Kidney tubule cell (primary cell): ENCODE data around the gene S100A8.

Experiments
- DNase-seq: peaks from one replicate; pipeline ENCODE4 v3.0.0-alpha.2; 2018; ENCODE audit warnings: low spot score

S100A8 gene

DNA sequence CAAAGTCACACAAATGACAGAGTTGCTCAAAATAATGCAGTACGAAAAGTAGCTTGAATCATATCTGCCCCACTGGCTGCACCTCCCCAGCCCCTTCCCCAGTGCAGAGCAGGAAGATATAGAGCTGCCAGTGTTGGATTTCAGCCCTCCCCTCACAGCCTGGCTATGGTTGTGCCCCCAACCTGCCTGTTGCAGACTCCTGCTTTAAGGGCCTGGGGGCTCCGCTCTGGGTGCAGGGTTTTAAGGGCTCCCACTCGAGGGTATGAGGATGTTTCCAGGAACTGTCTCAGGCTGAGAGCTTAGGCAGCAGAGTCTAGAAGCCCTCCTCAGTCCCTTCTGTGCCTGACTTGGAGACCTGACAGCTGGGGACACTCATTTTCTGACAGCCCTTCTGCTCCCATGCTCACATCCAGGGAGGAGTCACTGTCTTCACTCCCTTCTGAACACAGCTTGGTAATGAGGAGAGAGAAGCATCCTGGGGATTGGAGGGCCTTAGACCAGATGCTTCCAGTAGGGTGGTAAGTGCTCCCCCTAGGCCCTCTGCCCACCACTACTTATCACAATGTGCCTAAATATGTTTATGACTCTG lies 28.6 kb downstream of the S100A8 start:
- no peak for DNase-seq

DNA sequence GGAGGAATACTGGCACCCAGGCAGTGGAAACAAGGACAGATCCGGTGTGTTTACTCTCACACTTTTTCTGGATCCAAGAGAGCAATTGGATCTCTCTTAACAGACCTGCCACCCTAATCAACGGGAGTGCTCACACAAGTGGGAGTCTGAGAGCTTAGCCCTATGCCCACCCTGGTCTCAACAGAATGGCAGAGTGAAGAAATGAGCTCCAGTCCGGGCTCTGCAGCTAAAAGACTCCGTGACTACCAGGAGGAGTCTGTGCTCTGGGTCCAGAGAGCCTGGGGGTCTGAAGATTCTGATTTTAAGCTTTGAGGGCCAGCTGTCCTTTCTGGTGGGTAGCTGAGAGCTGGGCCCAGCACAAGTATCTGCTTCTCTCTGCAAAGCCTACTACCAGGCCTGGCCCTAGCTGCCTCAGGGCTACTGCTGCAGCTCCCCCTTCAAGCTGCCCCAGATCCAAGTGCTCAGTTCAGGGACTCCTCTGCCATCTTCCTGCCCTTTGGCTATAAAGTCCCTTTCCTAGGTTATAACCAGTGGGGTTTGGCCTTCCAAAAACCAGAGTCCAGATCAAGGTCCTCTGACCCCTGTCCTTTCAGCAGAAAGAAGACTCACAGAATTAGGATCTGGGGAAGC lies 29.3 kb downstream of the S100A8 start:
- DNase-seq, result no peak

DNA sequence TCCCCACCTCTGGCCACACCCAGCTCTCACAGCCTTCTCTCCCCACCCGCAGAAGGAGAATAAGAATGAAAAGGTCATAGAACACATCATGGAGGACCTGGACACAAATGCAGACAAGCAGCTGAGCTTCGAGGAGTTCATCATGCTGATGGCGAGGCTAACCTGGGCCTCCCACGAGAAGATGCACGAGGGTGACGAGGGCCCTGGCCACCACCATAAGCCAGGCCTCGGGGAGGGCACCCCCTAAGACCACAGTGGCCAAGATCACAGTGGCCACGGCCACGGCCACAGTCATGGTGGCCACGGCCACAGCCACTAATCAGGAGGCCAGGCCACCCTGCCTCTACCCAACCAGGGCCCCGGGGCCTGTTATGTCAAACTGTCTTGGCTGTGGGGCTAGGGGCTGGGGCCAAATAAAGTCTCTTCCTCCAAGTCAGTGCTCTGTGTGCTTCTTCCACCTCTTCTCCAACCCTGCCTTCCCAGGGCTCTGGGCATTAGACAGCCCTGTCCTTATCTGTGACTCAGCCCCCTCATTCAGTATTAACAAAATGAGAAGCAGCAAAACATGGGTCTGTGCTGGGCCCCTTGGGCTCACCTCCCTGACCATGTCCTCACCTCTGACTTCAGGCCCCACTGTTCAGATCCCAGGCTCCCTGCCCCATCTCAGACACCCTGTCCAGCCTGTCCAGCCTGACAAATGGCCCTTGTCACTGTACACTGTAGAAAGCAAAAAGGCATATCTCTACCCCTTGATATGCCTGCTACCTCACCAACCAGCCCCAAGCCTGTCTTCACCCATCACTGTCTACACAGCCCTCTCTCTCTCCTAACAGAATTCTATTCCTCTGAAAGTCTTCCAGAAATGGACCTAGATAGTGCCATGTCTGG lies 30.0 kb downstream of the S100A8 start:
- DNase-seq, result no peak

DNA sequence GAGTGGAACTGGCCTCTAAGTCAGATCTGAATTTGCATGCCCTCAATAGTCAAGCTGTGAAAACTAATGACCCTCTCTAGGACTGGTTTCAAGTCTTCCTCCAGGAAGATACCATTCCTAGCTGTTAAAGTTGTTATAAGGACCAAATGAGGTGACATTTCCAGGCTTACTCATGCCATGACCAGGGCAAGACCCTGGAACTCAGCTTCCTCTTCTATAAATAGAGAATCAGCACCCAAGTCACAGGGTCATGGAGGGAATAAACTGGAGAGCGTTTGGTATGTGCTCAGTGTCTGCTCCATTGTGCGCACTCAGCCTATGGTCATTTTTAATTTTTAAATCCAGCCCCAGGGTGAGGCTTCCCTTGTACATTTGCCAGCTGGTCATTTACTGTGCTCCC lies 30.7 kb downstream of the S100A8 start:
- peak; percentile 13 for DNase-seq

DNA sequence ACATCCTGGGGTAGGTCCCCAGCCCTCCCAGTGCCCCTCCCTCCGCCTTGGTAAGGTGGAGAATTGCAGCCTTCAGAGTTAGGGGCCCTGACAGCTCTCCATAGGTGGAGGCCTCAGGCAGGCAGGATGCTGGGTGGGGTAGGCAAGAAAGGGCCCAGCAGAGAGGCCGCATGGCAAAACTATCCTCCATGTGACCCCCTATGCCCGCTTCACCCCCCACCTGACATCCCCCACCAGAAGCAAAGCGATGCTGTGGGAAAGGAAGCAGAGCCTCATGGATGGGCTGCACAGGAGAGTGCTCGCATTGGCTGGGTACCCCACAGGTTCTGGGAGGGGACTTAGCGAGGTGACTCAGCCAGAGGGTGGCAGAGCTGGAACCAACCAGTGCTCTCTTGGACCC lies 31.6 kb downstream of the S100A8 start:
- no peak for DNase-seq

DNA sequence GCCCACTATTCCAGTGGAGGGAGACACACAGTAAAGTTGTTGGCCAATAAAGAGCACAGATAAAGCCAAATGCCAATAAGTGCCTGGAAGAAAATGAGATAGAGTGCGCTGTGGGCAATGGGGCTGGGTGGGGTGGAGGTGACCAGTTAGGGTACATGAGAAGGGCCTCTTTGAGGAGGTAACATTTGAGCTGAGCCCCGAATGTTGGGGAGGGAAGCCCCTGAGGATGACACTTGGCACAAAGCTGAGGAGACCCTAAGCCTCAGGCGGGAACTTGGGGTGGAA lies 32.2 kb downstream of the S100A8 start:
- DNase-seq, result no peak

DNA sequence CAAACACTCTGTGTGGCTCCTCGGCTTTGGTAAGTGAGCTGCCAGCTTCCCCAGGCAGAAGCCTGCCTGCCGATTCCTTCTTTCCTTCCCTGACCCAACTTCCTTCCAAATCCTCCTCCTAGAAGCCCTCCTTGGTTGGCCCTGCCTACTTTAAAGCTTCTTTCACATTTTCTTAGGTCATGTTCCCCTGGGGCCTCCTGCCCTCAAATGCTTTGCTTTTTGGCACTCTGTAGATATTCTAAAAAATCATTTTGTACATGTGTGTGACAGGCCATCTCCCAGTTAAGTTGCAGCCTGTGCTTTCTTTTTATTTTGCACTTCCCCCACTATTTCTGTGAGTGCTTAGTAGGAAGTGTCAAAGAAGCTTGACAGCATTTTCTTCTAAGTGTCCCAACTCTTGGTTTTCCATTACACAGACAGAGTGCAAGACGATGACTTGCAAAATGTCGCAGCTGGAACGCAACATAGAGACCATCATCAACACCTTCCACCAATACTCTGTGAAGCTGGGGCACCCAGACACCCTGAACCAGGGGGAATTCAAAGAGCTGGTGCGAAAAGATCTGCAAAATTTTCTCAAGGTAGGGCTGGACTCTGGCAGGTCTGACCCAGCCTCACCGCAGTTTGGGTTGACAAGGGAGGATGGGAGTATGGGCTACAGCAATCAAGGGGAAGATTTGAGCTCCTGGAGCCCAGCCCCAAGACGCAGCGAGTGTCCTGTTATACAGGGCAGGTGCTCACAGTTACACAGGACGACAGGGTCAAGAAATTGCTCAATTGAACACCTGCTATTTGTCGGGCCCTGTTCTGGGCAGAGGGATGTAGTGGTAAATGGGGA lies 32.8 kb downstream of the S100A8 start, which contains the start of gene S100A9:
Gene S100A9 (plus strand): TSS at position 2 of the 838 bp plus-strand sequence. CDS start 430 bp downstream, at position 432.
- no peak for DNase-seq

DNA sequence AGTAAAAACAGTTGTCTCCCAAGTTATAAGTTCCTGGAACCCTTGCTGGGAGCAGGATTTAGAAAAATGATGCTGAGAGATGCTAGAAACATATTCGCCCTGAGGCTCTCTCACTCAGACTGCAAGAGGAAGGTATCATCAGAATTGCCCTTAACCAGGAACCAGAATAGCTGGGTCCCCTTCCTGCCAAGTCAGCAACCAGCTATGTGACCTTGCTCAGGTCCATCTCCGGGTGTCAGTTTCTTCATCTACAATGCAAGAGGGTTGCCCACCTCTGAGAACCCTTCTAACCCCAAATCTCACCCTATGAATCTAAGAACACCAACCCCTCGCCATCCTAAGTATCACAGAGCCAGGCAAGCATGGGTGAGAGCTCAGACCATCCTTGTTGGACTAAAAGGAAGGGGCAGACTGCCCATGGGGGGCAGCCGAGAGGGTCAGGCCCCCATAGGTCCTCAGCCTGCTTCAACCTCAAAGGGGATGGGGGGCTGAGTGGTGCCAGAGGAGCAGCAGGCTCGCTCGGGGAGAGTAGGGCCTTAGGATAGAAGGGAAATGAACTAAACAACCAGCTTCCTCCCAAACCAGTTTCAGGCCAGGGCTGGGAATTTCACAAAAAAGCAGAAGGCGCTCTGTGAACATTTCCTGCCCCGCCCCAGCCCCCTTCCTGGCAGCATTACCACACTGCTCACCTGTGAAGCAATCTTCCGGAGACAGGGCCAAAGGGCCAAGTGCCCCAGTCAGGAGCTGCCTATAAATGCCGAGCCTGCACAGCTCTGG lies 33.6 kb downstream of the S100A8 start:
- peak; percentile 9 for DNase-seq

DNA sequence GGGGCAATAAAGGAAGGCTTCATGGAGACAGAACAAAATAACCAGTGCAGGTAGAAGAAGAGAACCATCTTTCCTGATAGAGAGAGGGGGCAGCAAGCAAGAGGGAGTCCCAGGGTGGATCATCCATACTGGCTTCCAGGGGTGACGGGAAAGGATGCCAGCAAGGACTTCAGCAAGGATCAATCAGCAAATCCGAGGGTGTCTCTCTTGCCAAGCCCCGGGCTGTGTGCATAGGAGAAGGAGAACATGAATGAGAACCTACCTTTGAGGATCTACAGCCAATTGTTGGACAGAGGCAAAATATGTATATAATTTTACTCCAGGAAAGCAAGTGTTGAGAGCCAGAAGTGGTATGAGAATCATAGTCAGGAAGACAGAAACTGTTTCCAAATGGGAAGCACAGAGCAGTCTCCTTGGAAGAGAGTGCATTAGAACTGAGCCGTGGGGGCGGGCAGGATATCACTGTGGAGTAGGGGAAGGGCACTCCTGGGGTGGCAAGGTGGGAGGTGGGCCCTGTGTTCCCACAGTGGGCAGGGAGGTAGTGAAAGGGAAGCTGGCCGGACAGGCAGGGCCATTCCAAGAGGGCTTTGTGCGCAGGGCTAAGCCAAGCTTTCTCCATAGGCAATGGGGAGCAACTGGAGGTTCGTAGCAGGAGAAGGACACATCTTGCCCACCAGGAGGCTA lies 34.3 kb downstream of the S100A8 start:
- no peak for DNase-seq

DNA sequence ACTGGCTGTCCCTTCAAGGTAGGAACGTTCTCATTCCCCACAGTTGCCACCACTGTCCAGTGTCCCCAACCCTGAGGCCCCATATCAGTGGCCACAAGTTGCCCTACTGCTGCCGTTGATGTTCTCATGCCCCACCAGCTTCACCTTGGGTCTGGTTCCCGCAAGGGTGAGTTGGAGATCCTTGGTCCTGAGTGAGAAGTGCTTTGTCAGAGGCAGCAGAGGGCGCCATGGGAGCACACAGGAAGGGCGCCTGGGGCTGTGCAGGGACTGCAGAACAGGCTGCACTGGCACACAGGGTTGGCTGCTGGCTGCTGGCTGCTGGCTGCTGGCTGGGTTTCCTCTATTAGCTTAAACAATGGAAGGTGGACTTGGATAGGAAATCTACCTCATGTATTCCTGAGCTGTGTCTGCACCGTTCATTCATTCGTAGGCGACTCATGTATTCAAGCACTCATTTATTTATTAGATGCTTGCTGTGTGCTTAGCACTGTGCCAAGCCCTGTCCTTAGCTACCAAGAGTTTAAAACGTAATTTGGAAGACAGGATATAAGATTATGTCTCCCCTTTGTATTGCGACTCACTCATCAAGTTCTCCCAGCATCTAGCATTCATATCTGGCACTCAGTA lies 35.3 kb downstream of the S100A8 start:
- DNase-seq, result peak; percentile 73

DNA sequence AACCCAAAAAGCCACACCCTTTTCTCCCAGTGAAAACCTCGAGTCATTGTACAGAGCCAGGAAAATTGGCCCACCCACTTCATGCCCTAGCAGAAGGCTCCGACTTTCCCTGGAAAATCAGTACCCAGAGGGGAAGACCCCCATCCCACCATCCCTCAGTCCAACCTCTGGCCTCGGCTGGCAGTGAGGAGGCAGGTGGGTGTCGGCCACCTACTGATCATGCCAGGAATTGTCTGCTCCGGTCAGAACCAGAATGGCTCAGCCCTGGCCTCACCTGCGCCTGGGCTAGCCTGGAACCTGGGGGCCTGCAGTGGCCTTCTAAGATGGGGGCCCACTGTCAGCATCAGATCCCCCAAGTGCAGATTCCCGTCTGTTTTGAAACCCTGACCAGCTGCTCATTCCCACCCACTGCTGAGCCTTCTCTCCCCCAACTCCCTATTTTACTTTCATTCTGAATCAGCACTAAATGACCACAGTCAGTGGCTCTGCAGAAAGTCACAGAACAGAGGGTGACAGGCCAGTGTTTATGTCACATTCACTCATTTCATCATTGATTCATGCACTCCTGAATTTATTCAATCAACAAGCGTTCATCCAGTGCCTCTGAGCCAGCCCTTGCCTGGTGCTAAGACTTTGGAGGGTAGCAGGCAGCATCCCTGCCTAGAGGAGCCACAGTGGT lies 36.2 kb downstream of the S100A8 start:
- no peak for DNase-seq

DNA sequence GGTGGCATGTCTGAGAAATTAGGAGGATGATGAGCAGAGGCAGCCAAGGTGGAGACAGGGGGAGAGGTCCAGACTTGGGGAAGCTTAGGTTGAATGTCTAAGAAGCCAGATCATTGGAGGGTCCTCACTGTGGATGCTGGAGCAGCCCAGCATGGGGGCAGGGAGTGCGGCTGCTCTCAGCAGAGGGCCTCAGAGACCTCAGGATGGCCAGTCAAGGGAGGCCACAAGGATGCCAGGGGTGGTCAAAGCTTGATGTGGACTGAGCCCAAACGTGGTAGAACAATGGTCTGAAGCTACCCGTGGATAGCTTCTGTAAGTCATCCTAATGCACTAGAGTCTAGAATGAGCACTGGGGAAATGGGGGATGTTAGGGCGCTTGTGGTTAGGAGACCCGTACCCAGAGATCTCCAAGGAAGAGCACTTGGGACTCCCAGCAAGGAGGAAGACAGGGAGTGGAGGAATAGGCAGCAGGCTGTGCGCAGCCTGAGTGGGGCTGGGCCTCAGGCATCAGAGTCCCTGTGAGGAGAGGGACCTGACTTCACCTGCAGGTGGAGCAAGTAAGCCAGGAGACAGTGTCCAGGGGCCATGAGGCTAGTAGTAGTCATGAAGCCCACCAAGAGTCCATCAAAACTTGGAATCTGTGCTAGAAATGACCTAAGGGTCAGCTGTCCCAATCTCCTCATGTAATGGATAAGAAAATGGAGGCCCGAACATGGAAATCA lies 37.5 kb downstream of the S100A8 start:
- peak; percentile 10 for DNase-seq

DNA sequence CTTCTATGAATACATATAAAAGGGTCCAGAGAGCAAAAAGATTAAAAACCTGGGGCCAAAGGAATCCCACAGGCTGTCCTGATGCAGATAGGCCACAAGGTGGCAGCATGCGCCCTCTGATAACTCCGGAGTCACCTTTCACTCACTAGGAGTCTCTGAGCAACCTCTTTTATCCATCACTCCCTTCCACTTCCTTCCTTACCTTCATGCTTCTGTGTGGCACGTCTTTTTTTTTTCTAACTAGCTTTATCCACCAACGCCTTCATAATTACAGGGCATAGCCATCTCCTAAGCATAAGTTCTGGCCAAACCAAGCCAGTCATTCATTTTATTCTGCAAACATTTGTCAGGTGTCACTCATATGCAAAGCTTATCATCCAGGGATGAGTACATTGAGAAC lies 38.4 kb downstream of the S100A8 start:
- DNase-seq, result peak; percentile 60

DNA sequence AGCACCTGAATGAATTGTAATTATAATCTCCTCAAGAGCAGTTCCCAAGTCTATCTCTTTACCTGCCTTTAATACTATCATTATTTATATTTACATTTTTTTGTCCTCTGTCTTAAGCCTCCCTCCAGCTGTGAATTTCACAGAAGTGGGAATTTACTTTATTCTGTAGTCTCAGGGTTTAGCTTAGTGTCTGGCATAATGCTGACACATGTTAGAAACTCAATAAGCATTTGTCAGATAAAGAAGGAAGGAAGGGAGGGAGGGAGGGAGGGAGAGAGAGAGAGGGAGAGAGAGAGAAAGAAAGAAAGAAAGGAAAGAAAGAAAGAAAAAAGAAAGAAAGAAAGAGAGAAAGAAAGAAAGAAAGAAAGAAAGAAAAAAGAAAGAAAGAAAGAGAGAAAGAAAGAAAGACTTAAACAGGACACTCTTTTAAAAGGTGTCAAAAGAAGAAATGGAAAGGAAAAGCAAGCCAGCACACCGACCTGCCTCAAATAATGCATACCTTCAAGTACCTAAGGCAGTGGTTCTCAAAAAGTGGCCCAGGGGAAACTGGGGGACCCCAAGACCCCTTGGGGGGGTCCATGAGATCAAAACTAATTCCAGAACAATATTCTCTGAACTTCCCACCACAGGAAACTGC lies 40.4 kb downstream of the S100A8 start:
- no peak for DNase-seq

DNA sequence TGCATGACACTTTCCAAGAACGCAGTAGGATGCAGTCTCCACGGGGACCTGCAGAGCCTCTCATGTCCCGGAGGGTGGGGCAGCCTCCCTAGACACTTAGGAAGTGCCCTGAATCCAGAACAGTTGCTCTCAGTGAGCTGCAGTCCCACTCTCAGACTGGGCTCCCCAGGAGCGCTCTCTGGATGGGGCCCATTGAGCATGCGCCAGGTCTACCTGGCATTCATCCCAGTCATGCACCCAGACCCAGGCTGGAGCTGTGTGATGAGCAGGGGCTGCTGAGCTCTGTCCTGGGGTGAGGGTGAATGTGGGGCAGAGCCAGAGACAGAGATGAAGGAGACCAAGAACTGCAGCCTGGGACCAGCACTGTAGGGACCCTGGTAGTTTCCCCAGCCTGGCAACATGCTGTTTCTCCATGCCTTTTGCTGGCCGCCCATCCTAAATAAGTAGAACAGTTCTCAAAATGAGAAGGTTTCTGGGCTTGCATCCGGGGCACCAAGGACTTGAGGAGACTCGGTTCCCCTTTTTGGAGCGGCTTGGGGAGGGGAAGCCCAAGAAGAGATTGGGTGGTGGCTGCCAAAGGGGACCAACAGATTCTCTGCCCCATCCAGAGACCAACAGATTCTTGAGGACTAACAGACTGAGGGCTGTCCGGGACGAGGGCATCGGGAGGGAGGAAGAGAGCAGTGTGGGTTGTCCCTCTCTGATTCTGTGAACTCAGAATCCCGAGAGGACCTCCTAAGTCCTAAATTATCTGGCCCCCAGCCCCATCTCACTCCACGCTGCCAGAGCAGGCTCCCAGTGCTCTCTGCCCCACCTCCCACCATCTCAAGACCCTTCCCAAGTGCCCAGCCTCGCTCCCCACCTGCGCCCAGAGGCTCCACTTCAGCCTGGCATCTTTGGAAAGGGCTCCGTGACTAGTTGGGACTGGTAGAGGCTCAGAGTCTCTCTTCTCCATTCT lies 41.2 kb downstream of the S100A8 start:
- no peak for DNase-seq

DNA sequence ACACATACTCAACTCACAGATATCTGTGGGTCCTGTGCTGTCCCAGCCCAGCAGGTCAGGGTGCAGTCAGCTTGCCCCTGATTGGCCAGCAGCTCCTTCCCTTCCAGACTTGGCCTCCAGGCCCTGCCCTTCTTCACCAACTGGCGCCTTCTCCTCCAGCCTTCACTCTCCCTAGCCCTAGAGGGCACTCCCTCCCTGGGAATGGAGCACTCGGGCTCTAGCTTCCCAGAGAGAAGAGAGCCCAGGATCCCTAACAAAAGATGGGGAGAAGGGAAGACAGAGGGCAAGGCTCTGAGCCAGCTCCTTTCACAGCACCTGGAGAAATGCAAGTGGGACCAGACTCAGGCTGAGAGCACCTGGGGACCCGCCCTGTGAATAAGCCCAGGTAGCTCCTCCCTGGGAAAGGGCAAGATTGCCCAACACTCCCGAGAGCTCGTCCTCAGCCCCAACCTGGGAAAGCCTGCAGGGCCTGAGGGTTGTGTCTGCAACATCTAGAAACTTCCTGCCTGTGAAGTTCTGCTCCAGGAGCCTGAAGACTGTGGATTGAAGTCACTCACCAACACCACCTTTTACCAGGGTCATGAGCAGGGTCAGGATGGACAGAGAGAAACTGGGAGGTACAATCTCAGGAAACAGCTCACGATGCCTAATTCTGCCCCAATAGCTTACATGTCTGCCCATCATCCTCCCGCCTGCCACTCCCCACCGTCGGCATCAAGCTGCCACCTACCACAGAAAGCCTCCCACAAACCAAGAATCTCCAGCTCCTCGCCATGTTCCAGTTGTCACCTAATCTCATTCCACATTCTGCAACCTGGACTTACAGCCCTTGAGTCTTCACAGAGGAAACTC lies 42.1 kb downstream of the S100A8 start, which contains the start of gene PGLYRP4:
Gene PGLYRP4 (minus strand): TSS at position 331 of the 852 bp plus-strand sequence. CDS start 909 bp downstream, outside the sequence.
- DNase-seq, result no peak
